ENCODE data around the gene PCP4. TPM values are rescaled to one million over a fixed set of nuclear protein-coding genes. Genes with fewer than 3 reads are reported as not detected.

The PCP4 gene
- total and polyA plus RNA-seq, 2 donors (not counting 3 experiments of a cell fraction or from before 2014, with no cell fraction given): not detected

DNA sequence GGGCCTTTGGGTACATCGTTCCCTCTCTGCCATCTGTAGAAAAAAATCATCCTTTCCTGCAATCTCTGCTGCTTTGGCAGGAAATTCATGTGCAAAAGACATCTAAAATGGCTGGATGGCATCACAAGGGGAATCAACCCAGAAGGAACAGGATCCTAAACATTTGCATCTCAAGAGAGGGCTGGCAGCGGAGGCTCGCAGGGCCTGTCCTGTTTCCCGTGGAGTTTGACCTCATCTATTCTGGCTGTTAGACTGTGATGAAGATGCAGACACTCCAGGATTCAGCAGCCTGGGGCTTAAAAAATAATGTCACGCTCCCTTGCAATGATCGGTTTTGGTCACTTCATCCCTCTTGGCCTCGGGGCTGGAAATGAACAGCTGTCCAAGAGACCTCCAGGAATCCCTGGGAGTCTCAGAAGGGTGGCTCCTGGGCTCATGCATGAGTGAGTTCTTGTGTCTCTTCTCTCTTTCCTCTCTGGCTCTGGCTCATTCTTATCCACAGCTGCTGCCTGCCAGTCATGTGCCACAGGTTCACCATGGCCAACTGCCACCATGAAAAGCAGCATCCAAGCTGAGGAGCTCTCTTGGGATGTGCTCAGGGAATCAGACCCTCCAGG is 16.1 kb upstream of the PCP4 start:
- ChIA-PET CTCF (no interaction called here), POLR2A (no interaction called here)
- BruUV-seq (replicated peaks): no TSS peak
- TF ChIP-seq POLR2AphosphoS5 (IDR thresholded peaks at IDR 0.05; ENCODE audit: insufficient read depth, low read depth, low read length) (no peak), GATA2 (IDR thresholded peaks at IDR 0.05; ENCODE audit: insufficient read depth, insufficient read length, low read depth, low read length) (no peak), EZH2 (IDR thresholded peaks at IDR 0.05; ENCODE audit: borderline replicate concordance, low read depth, low read length, severe bottlenecking) (no peak), MYC (IDR thresholded peaks at IDR 0.05; ENCODE audit: low read depth, low read length) (no peak), POLR2A (IDR thresholded peaks at IDR 0.05; ENCODE audit: low read depth, low read length) (no peak), JUN (IDR thresholded peaks at IDR 0.05; ENCODE audit: borderline replicate concordance, insufficient read depth, insufficient read length, low read depth) (no peak), FOS (IDR thresholded peaks at IDR 0.05; ENCODE audit: borderline replicate concordance, insufficient read depth, low read length) (no peak)
- TF ChIP-seq, protein P1, sequence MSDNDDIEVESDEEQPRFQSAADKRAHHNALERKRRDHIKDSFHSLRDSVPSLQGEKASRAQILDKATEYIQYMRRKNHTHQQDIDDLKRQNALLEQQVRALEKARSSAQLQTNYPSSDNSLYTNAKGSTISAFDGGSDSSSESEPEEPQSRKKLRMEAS (IDR thresholded peaks at IDR 0.05; ENCODE audit: insufficient read depth, insufficient read length): no peak
- TF ChIP-seq, protein P2, sequence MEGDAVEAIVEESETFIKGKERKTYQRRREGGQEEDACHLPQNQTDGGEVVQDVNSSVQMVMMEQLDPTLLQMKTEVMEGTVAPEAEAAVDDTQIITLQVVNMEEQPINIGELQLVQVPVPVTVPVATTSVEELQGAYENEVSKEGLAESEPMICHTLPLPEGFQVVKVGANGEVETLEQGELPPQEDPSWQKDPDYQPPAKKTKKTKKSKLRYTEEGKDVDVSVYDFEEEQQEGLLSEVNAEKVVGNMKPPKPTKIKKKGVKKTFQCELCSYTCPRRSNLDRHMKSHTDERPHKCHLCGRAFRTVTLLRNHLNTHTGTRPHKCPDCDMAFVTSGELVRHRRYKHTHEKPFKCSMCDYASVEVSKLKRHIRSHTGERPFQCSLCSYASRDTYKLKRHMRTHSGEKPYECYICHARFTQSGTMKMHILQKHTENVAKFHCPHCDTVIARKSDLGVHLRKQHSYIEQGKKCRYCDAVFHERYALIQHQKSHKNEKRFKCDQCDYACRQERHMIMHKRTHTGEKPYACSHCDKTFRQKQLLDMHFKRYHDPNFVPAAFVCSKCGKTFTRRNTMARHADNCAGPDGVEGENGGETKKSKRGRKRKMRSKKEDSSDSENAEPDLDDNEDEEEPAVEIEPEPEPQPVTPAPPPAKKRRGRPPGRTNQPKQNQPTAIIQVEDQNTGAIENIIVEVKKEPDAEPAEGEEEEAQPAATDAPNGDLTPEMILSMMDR (IDR thresholded peaks at IDR 0.05; ENCODE audit: extremely low read depth in 1 of 2, insufficient read depth in 1 of 2, low read depth in 1 of 2, low read length in 2 of 2): no peak
- no peak overlapping the region for H3K9ac ChIP-seq (replicated peaks; ENCODE audit: extremely low read depth, insufficient read depth, low read length)
- H3K9me1 ChIP-seq (replicated peaks; ENCODE audit: control insufficient read depth, extremely low read depth, insufficient read depth, low read length): no peaks in the 10 kb centered on the region
- H3K9me3 ChIP-seq (replicated peaks; ENCODE audit: control insufficient read depth, insufficient read depth, low read length): peaks cover 10% of the 10 kb centered on the region
- H3K4me2 ChIP-seq (ENCODE audit: insufficient read depth, low read length): no peak overlapping the region
- H3K4me3 ChIP-seq (replicated peaks in 1 of 3; ENCODE audit: insufficient read depth in 1 of 3, low read depth in 1 of 3, low read length in 3 of 3): no peak overlapping the region
- no peaks in the 10 kb centered on the region for H3K27me3 ChIP-seq (ENCODE audit: control insufficient read depth in 2 of 2, insufficient read depth in 2 of 2, low read length in 2 of 2)
- H3K36me3 ChIP-seq (ENCODE audit: control insufficient read depth in 2 of 2, extremely low read depth in 1 of 2, insufficient read depth in 2 of 2, low read length in 2 of 2): no peaks in the 10 kb centered on the region
- H3K4me1 ChIP-seq (ENCODE audit: control insufficient read depth, extremely low read depth, insufficient read depth, low read length): no peaks in the 10 kb centered on the region
- intact Hi-C loops (cut with micrococcal nuclease) (no loop called here), dilution Hi-C loops (cut with MboI; ENCODE audit: extremely low pct_ligation_motif_present, low sequenced_read_pairs) (no loop called here)
- no peak overlapping the region for H2AFZ ChIP-seq (ENCODE audit: low read depth, low read length)
- DNase-seq (ENCODE audit: low read depth, low spot score) (no peak), FAIRE-seq (no peak)
- no peaks in the 10 kb centered on the region for H4K20me1 ChIP-seq (replicated peaks; ENCODE audit: control insufficient read depth, extremely low read depth, insufficient read depth, low read length)
- no peak overlapping the region for H3K27ac ChIP-seq (ENCODE audit: insufficient read depth, low read depth, low read length)
- no peaks in the 10 kb centered on the region for H3K79me2 ChIP-seq (ENCODE audit: control insufficient read depth, insufficient read depth, low read length)

All from endothelial cell of umbilical vein (primary cell).